Mucosa of stomach (tissue), 1 donor: Measurements from ENCODE around the gene GSC2.

Experiments used
- H3K27me3 ChIP-seq: one replicate; pipeline ENCODE4 v1.7.0; 2013; ENCODE audit warnings: mild to moderate bottlenecking, low read length; ENCODE audit not compliant: control insufficient read depth, insufficient read depth
- H3K36me3 ChIP-seq: one replicate; pipeline ENCODE4 v1.7.0; 2013; ENCODE audit warnings: low read length; ENCODE audit not compliant: control insufficient read depth, insufficient read depth
- H3K4me1 ChIP-seq: one replicate; pipeline ENCODE4 v1.7.0; 2013; ENCODE audit warnings: mild to moderate bottlenecking, low read length; ENCODE audit not compliant: control insufficient read depth, insufficient read depth
- H3K4me3 ChIP-seq: one replicate; pipeline ENCODE4 v1.7.0; 2013; ENCODE audit warnings: low read length
- H3K9ac ChIP-seq: one replicate; pipeline ENCODE4 v1.7.0; 2013; ENCODE audit warnings: mild to moderate bottlenecking, low read length, moderate library complexity
- H3K9me3 ChIP-seq: one replicate; pipeline ENCODE4 v1.7.0; 2013; ENCODE audit warnings: mild to moderate bottlenecking, low read length, moderate library complexity; ENCODE audit not compliant: control insufficient read depth
- donor health status: Pancreatic carcinoma.

Gene GSC2

DNA sequence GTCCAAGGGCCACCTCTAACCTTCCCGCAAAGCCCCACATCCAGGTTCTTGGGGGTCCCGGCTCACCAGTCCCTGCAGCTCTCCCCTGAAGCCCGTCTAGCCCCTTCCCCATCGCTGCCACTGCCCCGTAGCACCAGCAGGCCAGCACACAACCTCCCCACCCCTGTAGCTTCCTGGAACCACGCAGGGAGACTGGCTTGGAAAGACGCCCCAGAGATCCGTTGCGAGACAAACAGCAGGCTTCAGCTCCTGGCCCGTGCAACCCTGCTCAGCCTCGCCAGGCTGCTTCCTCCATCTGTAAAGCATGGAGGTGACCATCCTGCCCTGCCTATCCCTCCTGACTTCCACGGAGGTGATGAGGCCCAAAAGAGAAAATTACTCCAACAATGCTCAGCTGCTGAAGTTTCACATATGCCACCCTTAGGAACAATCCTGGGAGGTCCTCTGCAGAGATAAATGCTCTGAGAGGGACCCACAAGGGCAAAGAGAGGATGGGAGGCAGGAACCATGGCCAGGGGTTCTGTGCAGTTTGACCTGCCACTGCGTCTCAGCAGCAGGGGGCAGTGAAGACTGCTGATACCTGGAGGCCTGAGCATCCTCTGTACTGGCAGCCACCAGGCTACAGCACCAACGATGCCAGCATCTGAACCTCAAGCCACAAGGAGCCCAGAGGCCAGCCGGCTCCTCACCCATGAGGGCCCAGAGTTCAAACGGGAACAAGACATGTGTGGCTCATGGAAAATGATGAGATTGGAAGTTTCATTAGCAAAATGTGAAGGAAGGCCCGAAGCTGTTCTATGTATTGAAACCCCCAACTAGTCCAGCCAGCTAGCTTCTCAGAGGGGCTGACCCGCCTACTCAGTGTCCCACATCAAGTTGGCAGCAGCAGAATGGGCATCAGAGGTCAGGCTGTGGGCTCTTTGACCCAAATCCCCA is 44.0 kb downstream of the GSC2 start:
- Histone ChIP-seq H3K27me3 (no peaks in the 10 kb centered on the region), H3K4me1 (peaks cover 31% of the 10 kb centered on the region), H3K4me3 (no peak overlapping the region), H3K36me3 (no peaks in the 10 kb centered on the region), H3K9me3 (no peaks in the 10 kb centered on the region), H3K9ac (peak overlapping the region; percentile 5)

- no peaks in the 10 kb centered on the region for H3K36me3 ChIP-seq
- H3K27me3 ChIP-seq: no peaks in the 10 kb centered on the region
- no peaks in the 10 kb centered on the region for H3K9me3 ChIP-seq
- H3K4me1 ChIP-seq: peaks cover 31% of the 10 kb centered on the region
- H3K9ac ChIP-seq: no peak overlapping the region
- no peak overlapping the region for H3K4me3 ChIP-seq
Measured at GRCh38 chr22:19105456-19105855, 44.6 kb downstream of the GSC2 start.

- no peaks in the 10 kb centered on the region for H3K27me3 ChIP-seq
- H3K9ac ChIP-seq: no peak overlapping the region
- no peak overlapping the region for H3K4me3 ChIP-seq
- no peaks in the 10 kb centered on the region for H3K9me3 ChIP-seq
- H3K4me1 ChIP-seq: peaks cover 22% of the 10 kb centered on the region
- no peaks in the 10 kb centered on the region for H3K36me3 ChIP-seq
Measured at GRCh38 chr22:19103880-19104821, 45.9 kb downstream of the GSC2 start.

GRCh38 chr22:19098157-19098556 is 51.9 kb downstream of the GSC2 start:
- Histone ChIP-seq H3K27me3 (no peaks in the 10 kb centered on the region), H3K36me3 (no peaks in the 10 kb centered on the region), H3K9me3 (no peaks in the 10 kb centered on the region), H3K9ac (no peak overlapping the region), H3K4me1 (no peaks in the 10 kb centered on the region), H3K4me3 (no peak overlapping the region)

GRCh38 chr22:19097518-19097917 is 52.6 kb downstream of the GSC2 start:
- Histone ChIP-seq H3K4me1 (no peaks in the 10 kb centered on the region), H3K36me3 (no peaks in the 10 kb centered on the region), H3K9me3 (no peaks in the 10 kb centered on the region), H3K9ac (no peak overlapping the region), H3K27me3 (no peaks in the 10 kb centered on the region), H3K4me3 (no peak overlapping the region)
